Activated B cell treated with CpG ODN at 0.5 μM for 24 hours (primary cell): Measurements from ENCODE around the gene COL1A1. TPM values are rescaled to one million over a fixed set of nuclear protein-coding genes. Genes with fewer than 3 reads are reported as not detected.

Experiments used
- ATAC-seq: fragments of 200-7000 bp; cut with Tn5 transposase; one replicate; pipeline ENCODE4 v1.10.0; 2021; ENCODE audit warnings: low read depth, mild to moderate bottlenecking, moderate library complexity
- CTCF ChIA-PET: fragments of 350-600 bp; sonication (Branson Sonifier 250); formaldehyde crosslinking; loops from one replicate; lab custom pipeline; 2021; ENCODE audit warnings: antibody characterized with exemption; lab: Charles Lee
- POLR2A ChIA-PET: fragments of 350-600 bp; sonication (Branson Sonifier 250); formaldehyde crosslinking; loops from one replicate; lab custom pipeline; 2021; ENCODE audit warnings: antibody characterized with exemption; lab: Charles Lee
- DNase-seq: peaks from one replicate; pipeline ENCODE4 v3.0.0; 2022
- H3K27ac Mint-ChIP-seq: one replicate; pipeline ENCODE4 v1.8.0; 2020; ENCODE audit warnings: mixed read lengths
- H3K27me3 Mint-ChIP-seq: one replicate; pipeline ENCODE4 v1.8.0; 2021; ENCODE audit warnings: mixed read lengths
- H3K36me3 Mint-ChIP-seq: one replicate; pipeline ENCODE4 v1.8.0; 2021; ENCODE audit warnings: low read depth, mixed read lengths
- H3K4me1 Mint-ChIP-seq: one replicate; pipeline ENCODE4 v1.8.0; 2021; ENCODE audit warnings: mixed read lengths
- H3K4me3 Mint-ChIP-seq: one replicate; pipeline ENCODE4 v1.8.0; 2020; ENCODE audit warnings: mild to moderate bottlenecking, mixed read lengths
- H3K9me3 Mint-ChIP-seq: one replicate; pipeline ENCODE4 v1.8.0; 2020; ENCODE audit warnings: mixed read lengths
- intact Hi-C: fragments of 100-400 bp; cut with micrococcal nuclease; formaldehyde crosslinking; loops from one replicate; pipeline ENCODE4 v1.15.1; 2024
- total RNA-seq: library from RNA; stranded (reverse); gene quantifications from 2 replicates; pipeline ENCODE4 v1.2.3, GENCODE V29; 2022
- TF ChIP-seq, protein P1 (sequence below): fragments of 200-600 bp; IDR thresholded peaks from one replicate; pipeline ENCODE4 v1.8.0; 2022; ENCODE audit warnings: antibody characterized with exemption, mild to moderate bottlenecking

Gene COL1A1
- total RNA-seq, 1 donor from 2014 or later = 9.2 TPM

DNA sequence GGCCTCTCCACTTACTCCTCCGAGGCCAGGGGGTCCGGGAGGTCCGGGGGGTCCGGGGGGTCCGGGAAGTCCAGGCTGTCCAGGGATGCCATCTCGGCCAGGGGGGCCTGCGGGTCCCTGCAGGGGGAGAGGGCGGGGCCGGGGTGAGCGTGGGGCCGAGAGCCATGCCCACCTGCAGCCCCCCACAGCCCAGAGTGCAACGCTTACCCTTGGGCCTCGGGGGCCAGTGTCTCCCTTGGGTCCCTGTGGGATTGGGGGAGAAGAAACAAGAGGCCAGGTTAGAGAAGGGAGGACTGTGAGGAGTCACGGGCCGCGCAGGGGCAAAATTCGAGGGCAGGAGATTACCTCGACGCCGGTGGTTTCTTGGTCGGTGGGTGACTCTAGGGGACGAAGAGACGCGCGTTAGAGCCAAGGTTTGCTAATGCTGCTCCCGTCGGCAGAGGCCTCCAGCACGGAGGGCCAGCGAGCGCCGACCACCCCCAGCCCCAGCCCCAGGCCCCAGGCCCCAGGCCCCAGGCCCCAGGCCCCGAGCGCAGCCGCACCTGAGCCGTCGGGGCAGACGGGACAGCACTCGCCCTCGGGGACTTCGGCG, 2.1 kb downstream of the COL1A1 start:
- ATAC-seq (no peak), DNase-seq (no peak)
- H3K27me3 Mint-ChIP-seq = peaks cover 36% of the 10 kb centered on the region
- peak overlapping the region; percentile 30 for H3K27ac Mint-ChIP-seq
- intact Hi-C loops = loop anchor here (2.0 kb wide), 1 partner anchor 51 kb away; no protein-coding TSS in a partner anchor
- TF ChIP-seq, protein P1, sequence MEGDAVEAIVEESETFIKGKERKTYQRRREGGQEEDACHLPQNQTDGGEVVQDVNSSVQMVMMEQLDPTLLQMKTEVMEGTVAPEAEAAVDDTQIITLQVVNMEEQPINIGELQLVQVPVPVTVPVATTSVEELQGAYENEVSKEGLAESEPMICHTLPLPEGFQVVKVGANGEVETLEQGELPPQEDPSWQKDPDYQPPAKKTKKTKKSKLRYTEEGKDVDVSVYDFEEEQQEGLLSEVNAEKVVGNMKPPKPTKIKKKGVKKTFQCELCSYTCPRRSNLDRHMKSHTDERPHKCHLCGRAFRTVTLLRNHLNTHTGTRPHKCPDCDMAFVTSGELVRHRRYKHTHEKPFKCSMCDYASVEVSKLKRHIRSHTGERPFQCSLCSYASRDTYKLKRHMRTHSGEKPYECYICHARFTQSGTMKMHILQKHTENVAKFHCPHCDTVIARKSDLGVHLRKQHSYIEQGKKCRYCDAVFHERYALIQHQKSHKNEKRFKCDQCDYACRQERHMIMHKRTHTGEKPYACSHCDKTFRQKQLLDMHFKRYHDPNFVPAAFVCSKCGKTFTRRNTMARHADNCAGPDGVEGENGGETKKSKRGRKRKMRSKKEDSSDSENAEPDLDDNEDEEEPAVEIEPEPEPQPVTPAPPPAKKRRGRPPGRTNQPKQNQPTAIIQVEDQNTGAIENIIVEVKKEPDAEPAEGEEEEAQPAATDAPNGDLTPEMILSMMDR = no peak
- no peaks in the 10 kb centered on the region for H3K36me3 Mint-ChIP-seq
- ChIA-PET CTCF (interaction anchor here (1.0 to 5.7 kb wide), 13 partner anchors 8 to 163 kb away, joined by 3 to 98 read pairs (median 11); partner anchors contain the start of genes SAMD14 and TMEM92), POLR2A (interaction anchor here (0.7 to 1.6 kb wide), 6 partner anchors 9 to 197 kb away, joined by 4 to 13 read pairs (median 6); partner anchors contain the start of gene TMEM92)
- peak overlapping the region; percentile 80 for H3K4me3 Mint-ChIP-seq
- peaks cover 27% of the 10 kb centered on the region for H3K4me1 Mint-ChIP-seq
- no peaks in the 10 kb centered on the region for H3K9me3 Mint-ChIP-seq

DNA sequence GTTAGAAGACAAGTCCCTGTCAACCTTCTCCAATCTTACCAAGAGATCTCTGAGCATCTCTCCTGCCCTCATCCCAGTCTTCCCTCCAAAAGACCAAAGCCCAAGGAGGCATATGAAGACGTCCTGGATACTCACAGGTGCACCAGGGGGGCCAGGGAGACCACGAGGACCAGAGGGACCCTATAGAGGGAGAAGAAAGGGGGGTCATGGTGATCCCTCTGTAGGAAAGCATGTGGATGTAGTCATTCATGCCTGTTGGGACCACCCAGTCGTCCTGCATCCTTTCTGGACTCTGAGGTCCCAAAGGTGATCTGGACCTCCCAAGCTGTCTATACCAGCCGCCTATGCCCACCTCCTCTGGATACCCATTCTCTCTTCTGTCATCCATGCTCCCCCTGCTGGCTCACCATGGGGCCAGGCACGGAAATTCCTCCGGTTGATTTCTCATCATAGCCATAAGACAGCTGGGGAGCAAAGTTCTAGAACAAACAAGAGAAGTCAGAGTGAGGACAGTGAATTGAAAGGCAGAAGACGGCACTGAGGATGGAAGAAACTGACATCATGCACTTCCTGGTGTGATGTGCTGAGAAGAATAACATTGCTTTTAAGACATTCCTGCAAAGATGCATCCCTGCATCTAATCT, 3.3 kb downstream of the COL1A1 start:
- peaks cover 36% of the 10 kb centered on the region for H3K4me1 Mint-ChIP-seq
- peaks cover under 1% of the 10 kb centered on the region for H3K36me3 Mint-ChIP-seq
- H3K27ac Mint-ChIP-seq = no peak overlapping the region
- H3K9me3 Mint-ChIP-seq = no peaks in the 10 kb centered on the region
- peak overlapping the region; percentile 66 for H3K4me3 Mint-ChIP-seq
- peaks cover 30% of the 10 kb centered on the region for H3K27me3 Mint-ChIP-seq
- POLR2A ChIA-PET = interaction anchor here (0.5 to 1.1 kb wide), 2 partner anchors 29 to 51 kb away, joined by 5 to 6 read pairs; no protein-coding TSS in a partner anchor
- CTCF ChIA-PET = interaction anchor here (0.6 to 4.4 kb wide), 12 partner anchors 10 to 104 kb away, joined by 4 to 86 read pairs (median 6); no protein-coding TSS in a partner anchor
- intact Hi-C loops = loop anchor here (1.0 to 2.0 kb wide), 2 partner anchors 29 to 49 kb away; no protein-coding TSS in a partner anchor
- ATAC-seq = no peak
- TF ChIP-seq, protein P1 = no peak
- DNase-seq = peak; percentile 53

DNA sequence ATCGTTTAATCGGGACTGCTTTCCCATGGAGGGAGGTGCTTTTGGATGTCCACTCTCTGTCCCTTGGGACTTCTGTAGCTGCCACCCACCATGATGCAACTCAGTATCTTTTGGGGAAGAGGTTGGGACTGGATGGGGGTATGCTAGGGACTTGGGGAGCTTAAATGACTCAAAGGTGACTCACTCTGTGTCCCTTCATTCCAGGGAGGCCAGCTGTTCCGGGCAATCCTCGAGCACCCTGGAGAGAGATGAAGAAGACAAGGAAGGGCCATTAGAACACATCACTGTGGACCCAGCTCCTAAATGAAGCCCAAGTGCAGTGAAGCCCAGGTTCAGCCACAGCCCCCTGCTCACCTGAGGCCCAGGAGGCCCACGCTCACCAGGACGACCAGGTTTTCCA, 4.6 kb downstream of the COL1A1 start:
- Mint-ChIP-seq H3K4me3 (no peak overlapping the region), H3K4me1 (peaks cover 49% of the 10 kb centered on the region), H3K27me3 (peaks cover 17% of the 10 kb centered on the region), H3K9me3 (no peaks in the 10 kb centered on the region), H3K36me3 (peaks cover 1% of the 10 kb centered on the region), H3K27ac (no peak overlapping the region)
- ChIA-PET POLR2A (interaction anchor here (0.6 to 2.6 kb wide), 5 partner anchors 12 to 986 kb away, joined by 3 to 16 read pairs (median 3); partner anchors contain the start of genes ABI3 and SAMD14), CTCF (interaction anchor here (1.8 to 4.4 kb wide), 6 partner anchors 19 to 103 kb away, joined by 4 to 86 read pairs (median 10); no protein-coding TSS in a partner anchor)
- ATAC-seq = no peak
- DNase-seq = no peak
- TF ChIP-seq, protein P1 = no peak
- intact Hi-C loops = no loop called here

DNA sequence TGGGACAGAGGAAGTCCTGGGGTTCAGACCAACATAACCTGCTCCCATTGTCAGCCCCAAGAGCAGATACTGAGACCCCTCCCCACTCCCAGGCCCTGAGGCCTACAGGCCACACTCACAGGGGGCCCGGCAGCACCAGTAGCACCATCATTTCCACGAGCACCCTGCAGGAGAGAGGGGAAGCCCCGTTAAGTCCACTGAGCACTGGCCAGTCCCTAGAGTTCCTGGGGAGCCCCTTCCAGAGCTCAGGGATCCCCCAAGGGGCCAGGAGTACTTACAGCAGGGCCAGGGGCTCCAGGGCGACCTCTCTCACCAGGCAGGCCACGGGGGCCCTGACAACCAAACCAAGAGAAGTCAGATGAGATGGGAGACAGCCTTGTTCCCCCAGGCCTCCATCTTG, 5.4 kb downstream of the COL1A1 start:
- no peak for ATAC-seq
- Mint-ChIP-seq H3K4me3 (no peak overlapping the region), H3K4me1 (peaks cover 45% of the 10 kb centered on the region), H3K36me3 (peaks cover 1% of the 10 kb centered on the region), H3K9me3 (no peaks in the 10 kb centered on the region), H3K27me3 (peaks cover 15% of the 10 kb centered on the region), H3K27ac (no peak overlapping the region)
- intact Hi-C loops = no loop called here
- ChIA-PET CTCF (interaction anchor here (3.5 to 4.4 kb wide), 2 partner anchors 18 to 27 kb away, joined by 22 to 86 read pairs; no protein-coding TSS in a partner anchor), POLR2A (interaction anchor here (0.5 to 2.6 kb wide), 2 partner anchors 26 to 454 kb away, joined by 3 to 16 read pairs; no protein-coding TSS in a partner anchor)
- TF ChIP-seq, protein P1 = no peak
- no peak for DNase-seq
